H1 (cell line): ENCODE measurements around the gene RNU6-1. TPM values are rescaled to one million over a fixed set of nuclear protein-coding genes. Genes with fewer than 3 reads are reported as not detected.

Experiments
- CTCF ChIA-PET: fragments of 300-600 bp; sonication (Branson Sonifier 250); formaldehyde crosslinking; loops from one replicate; lab custom pipeline; 2021; ENCODE audit not compliant: partially characterized antibody; lab: Charles Lee
- POLR2A ChIA-PET: fragments of 300-600 bp; sonication (Branson Sonifier 250); formaldehyde crosslinking; loops from one replicate; lab custom pipeline; 2021; ENCODE audit warnings: inconsistent platforms; ENCODE audit not compliant: partially characterized antibody; lab: Charles Lee
- DNase-seq, 2 experiments: peaks; one replicate each; pipeline versions ENCODE4 v3.0.0 to v3.0.0-alpha.2; 2010 to 2022; ENCODE audit warnings: low spot score in 2 of 2, low read depth in 1 of 2, mixed read lengths in 1 of 2
- FAIRE-seq: peaks from 2 replicates; lab custom pipeline; 2011; peaks lifted over from hg19 to GRCh38; lab: Jason Lieb, UNC
- H2AFZ ChIP-seq: 2 replicates; pipeline ENCODE4 v1.8.1; 2012; ENCODE audit warnings: low read length, inconsistent platforms
- H2AK5ac ChIP-seq: 2 replicates; pipeline ENCODE4 v1.6.1; 2013; ENCODE audit warnings: low read depth, low read length
- H2BK120ac ChIP-seq: replicated peaks from 2 replicates; pipeline ENCODE3; 2013; ENCODE audit warnings: low read depth, low read length, inconsistent platforms
- H2BK12ac ChIP-seq: 2 replicates; pipeline ENCODE4 v1.6.1; 2013; ENCODE audit warnings: low read depth, low read length
- H2BK15ac ChIP-seq: 2 replicates; pipeline ENCODE4 v1.6.1; 2013; ENCODE audit warnings: low read length
- H2BK20ac ChIP-seq: 2 replicates; pipeline ENCODE4 v1.6.1; 2013; ENCODE audit warnings: low read length
- H2BK5ac ChIP-seq: 2 replicates; pipeline ENCODE4 v1.6.1; 2013; ENCODE audit warnings: low read depth, low read length
- H3K14ac ChIP-seq: 2 replicates; pipeline ENCODE4 v1.6.1; 2013; ENCODE audit warnings: inconsistent platforms; ENCODE audit not compliant: insufficient read length
- H3K18ac ChIP-seq: 2 replicates; pipeline ENCODE4 v1.6.1; 2013; ENCODE audit warnings: low read length; ENCODE audit errors: extremely low read depth
- H3K23ac ChIP-seq: 2 replicates; pipeline ENCODE4 v1.6.1; 2013; ENCODE audit warnings: inconsistent platforms; ENCODE audit not compliant: insufficient read length
- H3K23me2 ChIP-seq: 2 replicates; pipeline ENCODE4 v1.6.1; 2013; ENCODE audit warnings: low read depth, low read length
- H3K27ac ChIP-seq: 2 replicates; pipeline ENCODE4 v1.6.1; 2011; ENCODE audit warnings: low read depth, low read length, inconsistent platforms
- H3K27me3 ChIP-seq, 4 experiments: replicated peaks in 1 of 4; 1 replicate in 1 of 4; 2 replicates in 3 of 4; pipeline versions ENCODE4 v1.6.1 to v1.8.1; 2011 to 2013; ENCODE audit warnings: low read length in 3 of 4, mild to moderate bottlenecking in 3 of 4, inconsistent platforms in 2 of 4, mixed read lengths in 2 of 4, moderate library complexity in 1 of 4; ENCODE audit not compliant: control insufficient read depth in 3 of 4, insufficient read depth in 3 of 4; ENCODE audit errors: extremely low read depth in 1 of 4
- H3K36me3 ChIP-seq, 4 experiments: 2 replicates each; pipeline versions ENCODE4 v1.6.1 to v1.8.1; 2011 to 2013; ENCODE audit warnings: mild to moderate bottlenecking in 4 of 4, low read length in 3 of 4, moderate library complexity in 2 of 4, control low read depth in 1 of 4, inconsistent platforms in 1 of 4; ENCODE audit not compliant: insufficient read depth in 4 of 4, control insufficient read depth in 2 of 4
- H3K4ac ChIP-seq: replicated peaks from 2 replicates; pipeline ENCODE3; 2013; ENCODE audit warnings: low read length, low read depth, mixed read lengths, inconsistent platforms; ENCODE audit not compliant: insufficient read length
- H3K4me1 ChIP-seq, 4 experiments: replicated peaks in 1 of 4; 1 replicate in 1 of 4; 2 replicates in 3 of 4; pipeline versions ENCODE4 v1.6.1 to v1.8.1; 2011 to 2013; ENCODE audit warnings: low read length in 3 of 4, inconsistent platforms in 2 of 4, mixed read lengths in 1 of 4; ENCODE audit not compliant: insufficient read depth in 4 of 4, control insufficient read depth in 3 of 4
- H3K4me2 ChIP-seq, 2 experiments: 2 replicates each; pipeline versions ENCODE4 v1.6.1 to v1.8.1; 2011 to 2013; ENCODE audit warnings: low read depth in 2 of 2, low read length in 2 of 2, control low read depth in 1 of 2, inconsistent platforms in 1 of 2, mild to moderate bottlenecking in 1 of 2; ENCODE audit not compliant: insufficient read depth in 1 of 2
- H3K4me3 ChIP-seq, 4 experiments: fragments of 200-600, 300-600 bp in 1 of 4; sonication (generic), shearing (Covaris generic), sonication (Bioruptor Twin) in 1 of 4; 2 replicates each; pipeline versions ENCODE4 v1.5.1 to v1.8.1; 2011 to 2016; ENCODE audit warnings: low read length in 4 of 4, low read depth in 3 of 4, control low read depth in 2 of 4, inconsistent platforms in 2 of 4, mild to moderate bottlenecking in 2 of 4, mixed read lengths in 1 of 4, moderate library complexity in 1 of 4; ENCODE audit not compliant: insufficient read depth in 2 of 4; ENCODE audit errors: extremely low read depth in 1 of 4
- H3K56ac ChIP-seq: replicated peaks from 2 replicates; pipeline ENCODE3; 2013; ENCODE audit warnings: low read depth, mild to moderate bottlenecking, mixed read lengths, low read length, inconsistent platforms; ENCODE audit not compliant: insufficient read length
- H3K79me1 ChIP-seq: 2 replicates; pipeline ENCODE4 v1.6.1; 2013; ENCODE audit warnings: low read depth, low read length, control low read depth
- H3K79me2 ChIP-seq, 2 experiments: 2 replicates each; pipeline versions ENCODE4 v1.6.1 to v1.8.1; 2012 to 2013; ENCODE audit warnings: low read length in 2 of 2, mild to moderate bottlenecking in 2 of 2, inconsistent platforms in 1 of 2; ENCODE audit not compliant: insufficient read depth in 2 of 2, control insufficient read depth in 1 of 2
- H3K9ac ChIP-seq, 4 experiments: replicated peaks in 1 of 4; 1 replicate in 1 of 4; 2 replicates in 3 of 4; pipeline versions ENCODE4 v1.6.1 to v1.8.1; 2011 to 2013; ENCODE audit warnings: low read depth in 3 of 4, low read length in 3 of 4, control low read depth in 2 of 4, mild to moderate bottlenecking in 2 of 4, moderate library complexity in 2 of 4, inconsistent platforms in 1 of 4; ENCODE audit errors: extremely low read depth in 1 of 4
- H3K9me3 ChIP-seq, 2 experiments: 2 replicates each; pipeline versions ENCODE4 v1.6.1 to v1.8.1; 2012 to 2013; ENCODE audit warnings: mild to moderate bottlenecking in 2 of 2, moderate library complexity in 2 of 2, control low read depth in 1 of 2, inconsistent platforms in 1 of 2, low read depth in 1 of 2, low read length in 1 of 2, mixed read lengths in 1 of 2; ENCODE audit not compliant: insufficient read depth in 2 of 2
- H4K20me1 ChIP-seq, 2 experiments: replicated peaks in 1 of 2; 2 replicates each; pipeline versions ENCODE3 to v1.8.1; 2011 to 2013; ENCODE audit warnings: inconsistent platforms in 2 of 2, low read length in 2 of 2, mild to moderate bottlenecking in 1 of 2; ENCODE audit not compliant: insufficient read depth in 2 of 2, control insufficient read depth in 1 of 2
- H4K5ac ChIP-seq: 2 replicates; pipeline ENCODE4 v1.6.1; 2013; ENCODE audit warnings: low read length, low read depth, mixed read lengths, inconsistent platforms; ENCODE audit not compliant: insufficient read length
- H4K8ac ChIP-seq: 2 replicates; pipeline ENCODE4 v1.8.0; 2013; ENCODE audit warnings: mild to moderate bottlenecking, moderate library complexity, low read length, inconsistent platforms; ENCODE audit not compliant: insufficient read depth; ENCODE audit errors: extremely low read depth
- H4K91ac ChIP-seq: replicated peaks from 2 replicates; pipeline ENCODE3; 2013; ENCODE audit warnings: low read length, mixed read lengths, inconsistent platforms; ENCODE audit not compliant: insufficient read length
- BRCA1 ChIP-seq: IDR thresholded peaks from 2 replicates; pipeline ENCODE4 v1.6.1; 2012; ENCODE audit warnings: low read depth, low read length, improper control_type of control experiment
- CBX8 ChIP-seq: fragments of 300-800, 300-1000 bp; sonication (generic); IDR thresholded peaks from 2 replicates; pipeline ENCODE4 v1.7.1; 2016; ENCODE audit warnings: low read depth, low read length, borderline replicate concordance
- CTBP2 ChIP-seq: IDR thresholded peaks from 2 replicates; pipeline ENCODE4 v1.7.0; 2011; ENCODE audit warnings: borderline replicate concordance, mild to moderate bottlenecking, moderate library complexity, mixed read lengths, low read length; ENCODE audit not compliant: insufficient read depth, insufficient read length
- KDM5A ChIP-seq: fragments of 200-600 bp; IDR thresholded peaks from 2 replicates; pipeline ENCODE4 v1.7.1; 2012; ENCODE audit warnings: mild to moderate bottlenecking, low read length, inconsistent platforms, mixed read lengths
- MAFK ChIP-seq: IDR thresholded peaks from 2 replicates; pipeline ENCODE4 v1.6.1; 2012; ENCODE audit warnings: low read depth, mild to moderate bottlenecking, improper control_type of control experiment, low read length
- PHF8 ChIP-seq: fragments of 200-600 bp; sonication (generic); conservative IDR thresholded peaks from 2 replicates; pipeline ENCODE4 v1.7.1; 2012; ENCODE audit warnings: low read depth, mild to moderate bottlenecking, inconsistent platforms, low read length, moderate library complexity
- POLR2AphosphoS5 ChIP-seq: IDR thresholded peaks from 2 replicates; pipeline ENCODE4 v1.6.1; 2011; ENCODE audit warnings: low read depth, low read length
- POU5F1 ChIP-seq: IDR thresholded peaks from 2 replicates; pipeline ENCODE4 v1.6.1; 2011; ENCODE audit warnings: low read depth, mild to moderate bottlenecking, low read length, moderate library complexity
- WGBS, 2 experiments: shearing (Covaris generic) in 1 of 2; methylation state at CpG; one replicate each; pipeline versions ENCODE4 v1.1.6 to v1.1.7; 2013 to 2015; ENCODE audit warnings: low lambda C conversion rate in 2 of 2, mixed read lengths in 2 of 2, inconsistent platforms in 1 of 2, low coverage in 1 of 2, missing lambda C conversion rate in 1 of 2; ENCODE audit not compliant: insufficient replicate concordance in 2 of 2, insufficient coverage in 1 of 2, insufficient read length in 1 of 2; ENCODE audit errors: extremely low coverage in 1 of 2, missing lambda C conversion rate in 1 of 2; 5-methylcytosine and 5-hydroxymethylcytosine counted together
- polyA plus RNA-seq, 7 experiments: library from polyadenylated mRNA; depleted of rRNA in 3 of 7; stranded (reverse) in 5 of 7; unstranded in 2 of 7; fragments of >200 nt in 5 of 7; fragments of 200-250 nt in 2 of 7; gene quantifications; 1 replicate in 5 of 7; 2 replicates in 1 of 7; 4 replicates in 1 of 7; pipeline versions ENCODE4 v1.2.1 to v1.2.3, GENCODE V29; 2011 to 2013; ENCODE audit warnings: missing spikeins in 2 of 7, mixed read lengths in 2 of 7
- total RNA-seq: library from RNA; stranded (reverse); fragmentation: NEBNext Ultra II Directional; extraction: Animal tissue kit (Norgen Biotek cat#: 25700); gene quantifications from 2 replicates; pipeline ENCODE4 v1.2.1, GENCODE V29; 2021
- TF ChIP-seq, protein P1 (sequence below): IDR thresholded peaks from 2 replicates; pipeline ENCODE4 v1.6.1; 2011; ENCODE audit warnings: low read depth, mild to moderate bottlenecking, low read length; ENCODE audit not compliant: insufficient read depth
- TF ChIP-seq, protein P2 (sequence below), 3 experiments: IDR thresholded peaks; 1 replicate in 2 of 3; 2 replicates in 1 of 3; pipeline versions ENCODE4 v1.5.1 to v1.6.1; 2011; ENCODE audit warnings: low read length in 3 of 3, mild to moderate bottlenecking in 3 of 3, inconsistent platforms in 2 of 3, low read depth in 1 of 3, moderate library complexity in 1 of 3; ENCODE audit not compliant: insufficient read depth in 1 of 3; ENCODE audit errors: control extremely low read depth in 1 of 3

RNU6-1 gene
- total and polyA plus RNA-seq, 2 of the 8 experiments (the other 6 are each of a cell fraction or from before 2014, with no cell fraction given) = not detected

DNA sequence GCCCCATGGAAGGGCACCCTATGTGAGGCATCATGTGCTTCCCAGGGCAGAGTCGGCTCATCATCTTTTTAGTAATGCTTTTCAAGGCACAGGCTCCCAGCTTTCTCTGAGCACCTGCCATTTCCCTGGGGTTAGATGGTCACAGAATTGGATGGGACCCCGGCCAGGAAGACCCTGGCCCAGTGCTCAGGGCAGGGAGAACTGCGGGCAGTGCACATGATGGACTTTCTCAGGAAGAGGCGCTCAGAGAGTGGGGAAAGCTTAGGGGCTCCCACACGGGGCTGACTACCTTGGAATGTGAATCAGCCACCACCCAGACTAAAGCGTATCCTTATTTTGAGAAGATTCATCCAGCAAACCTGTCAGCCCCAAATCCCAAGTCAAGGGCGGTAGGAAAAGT is 31.0 kb downstream of the RNU6-1 start:
- Histone ChIP-seq H3K36me3 (no peaks in the 10 kb centered on the region), H3K9me3 (no peaks in the 10 kb centered on the region), H3K27ac (no peak overlapping the region), H3K27me3 (no peaks in the 10 kb centered on the region; a peak in 2 of 7 replicates), H2AFZ (no peak overlapping the region), H2BK5ac (no peak overlapping the region), H3K23ac (no peak overlapping the region), H3K79me2 (no peaks in the 10 kb centered on the region), H3K14ac (no peak overlapping the region), H3K9ac (no peak overlapping the region), H2BK120ac (no peak overlapping the region), H2BK20ac (no peak overlapping the region), H4K91ac (no peak overlapping the region), H3K4me1 (peaks cover 0 to 31% (median 20%) of the 10 kb centered on the region in 4 experiments; a peak in 6 of 7 replicates), H3K23me2 (no peaks in the 10 kb centered on the region), H3K56ac (no peak overlapping the region), H3K4me3 (no peak overlapping the region), H2AK5ac (no peak overlapping the region), H2BK12ac (no peak overlapping the region), H3K4ac (no peak overlapping the region), H3K18ac (no peak overlapping the region), H2BK15ac (no peak overlapping the region), H3K4me2 (no peak overlapping the region), H4K20me1 (no peaks in the 10 kb centered on the region), H4K5ac (no peak overlapping the region), H3K79me1 (no peaks in the 10 kb centered on the region), H4K8ac (no peak overlapping the region; the same call in 1 of the 2 replicates)
- WGBS, 2 experiments = 84% methylated on average over 7 of the region's 7 CpGs; no CpG with 5 or more reads in 1 of the 2 experiments
- FAIRE-seq = no peak
- CTCF ChIA-PET = interaction anchor here (0.6 to 1.2 kb wide), 2 partner anchors 34 to 353 kb away, joined by 3 read pairs; no protein-coding TSS in a partner anchor
- DNase-seq = peak in 1 of 2 experiments; percentile 22
- TF ChIP-seq KDM5A = no peak
- TF ChIP-seq BRCA1 = no peak
- no peak for TF ChIP-seq POLR2AphosphoS5
- no peak for TF ChIP-seq PHF8
- TF ChIP-seq CTBP2 = no peak
- TF ChIP-seq MAFK = no peak
- TF ChIP-seq, protein P1, sequence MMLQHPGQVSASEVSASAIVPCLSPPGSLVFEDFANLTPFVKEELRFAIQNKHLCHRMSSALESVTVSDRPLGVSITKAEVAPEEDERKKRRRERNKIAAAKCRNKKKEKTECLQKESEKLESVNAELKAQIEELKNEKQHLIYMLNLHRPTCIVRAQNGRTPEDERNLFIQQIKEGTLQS = no peak
- no peak for TF ChIP-seq POU5F1
- TF ChIP-seq CBX8 = no peak
- TF ChIP-seq, protein P2, sequence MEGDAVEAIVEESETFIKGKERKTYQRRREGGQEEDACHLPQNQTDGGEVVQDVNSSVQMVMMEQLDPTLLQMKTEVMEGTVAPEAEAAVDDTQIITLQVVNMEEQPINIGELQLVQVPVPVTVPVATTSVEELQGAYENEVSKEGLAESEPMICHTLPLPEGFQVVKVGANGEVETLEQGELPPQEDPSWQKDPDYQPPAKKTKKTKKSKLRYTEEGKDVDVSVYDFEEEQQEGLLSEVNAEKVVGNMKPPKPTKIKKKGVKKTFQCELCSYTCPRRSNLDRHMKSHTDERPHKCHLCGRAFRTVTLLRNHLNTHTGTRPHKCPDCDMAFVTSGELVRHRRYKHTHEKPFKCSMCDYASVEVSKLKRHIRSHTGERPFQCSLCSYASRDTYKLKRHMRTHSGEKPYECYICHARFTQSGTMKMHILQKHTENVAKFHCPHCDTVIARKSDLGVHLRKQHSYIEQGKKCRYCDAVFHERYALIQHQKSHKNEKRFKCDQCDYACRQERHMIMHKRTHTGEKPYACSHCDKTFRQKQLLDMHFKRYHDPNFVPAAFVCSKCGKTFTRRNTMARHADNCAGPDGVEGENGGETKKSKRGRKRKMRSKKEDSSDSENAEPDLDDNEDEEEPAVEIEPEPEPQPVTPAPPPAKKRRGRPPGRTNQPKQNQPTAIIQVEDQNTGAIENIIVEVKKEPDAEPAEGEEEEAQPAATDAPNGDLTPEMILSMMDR (IDR thresholded peaks at IDR 0.05; ENCODE audit: control extremely low read depth in 1 of 3, insufficient read depth in 1 of 3, low read depth in 1 of 3, low read length in 3 of 3) = no peak
- POLR2A ChIA-PET = interaction anchor here (0.5 kb wide), 1 partner anchor 219 kb away, joined by 3 read pairs; no protein-coding TSS in a partner anchor
